DND-41 (cell line): ENCODE measurements around the gene EFNA3.

Source experiments
- ATAC-seq: fragments of 200-7000 bp; cut with Tn5 transposase; 3 replicates; pipeline ENCODE4 v1.9.1; 2021; ENCODE audit warnings: low read depth; ENCODE audit not compliant: insufficient read depth
- DNase-seq: peaks from one replicate; pipeline ENCODE4 v3.0.0-alpha.2; 2020
- H2AFZ ChIP-seq: 2 replicates; pipeline ENCODE4 v1.6.0; 2012; ENCODE audit warnings: low read depth, low read length
- H3K27ac ChIP-seq: 2 replicates; pipeline ENCODE4 v1.5.1; 2012; ENCODE audit warnings: low read length, inconsistent platforms
- H3K27me3 ChIP-seq: fragments of 200-600 bp; sonication (generic); 2 replicates; pipeline ENCODE4 v1.6.0; 2012; ENCODE audit warnings: low read length, mild to moderate bottlenecking, inconsistent platforms; ENCODE audit not compliant: insufficient read depth, poor library complexity
- H3K36me3 ChIP-seq: 2 replicates; pipeline ENCODE4 v1.5.1; 2012; ENCODE audit warnings: low read length, inconsistent platforms; ENCODE audit not compliant: insufficient read depth
- H3K4me1 ChIP-seq: 2 replicates; pipeline ENCODE4 v1.5.1; 2012; ENCODE audit warnings: mild to moderate bottlenecking, low read length; ENCODE audit not compliant: insufficient read depth
- H3K4me2 ChIP-seq: 2 replicates; pipeline ENCODE4 v1.6.0; 2012; ENCODE audit warnings: mild to moderate bottlenecking, moderate library complexity, low read length, inconsistent platforms; ENCODE audit not compliant: insufficient read depth
- H3K4me3 ChIP-seq, 2 experiments: fragments of 200-600 bp in 1 of 2; shearing (Covaris generic) in 1 of 2; 2 replicates each; pipeline ENCODE4 v1.5.1; 2012 to 2016; ENCODE audit warnings: inconsistent platforms in 2 of 2, low read length in 2 of 2, mild to moderate bottlenecking in 2 of 2, low read depth in 1 of 2, moderate library complexity in 1 of 2
- H3K79me2 ChIP-seq: 2 replicates; pipeline ENCODE4 v1.6.0; 2012; ENCODE audit warnings: low read length, inconsistent platforms; ENCODE audit not compliant: insufficient read depth
- H3K9ac ChIP-seq: 2 replicates; pipeline ENCODE4 v1.6.0; 2012; ENCODE audit warnings: low read depth, mild to moderate bottlenecking, inconsistent platforms, low read length, moderate library complexity
- H3K9me3 ChIP-seq: 2 replicates; pipeline ENCODE4 v1.5.1; 2012; ENCODE audit warnings: low read length, moderate library complexity, mild to moderate bottlenecking, inconsistent platforms; ENCODE audit not compliant: insufficient read depth, severe bottlenecking
- H4K20me1 ChIP-seq: 2 replicates; pipeline ENCODE4 v1.6.0; 2012; ENCODE audit warnings: low read length; ENCODE audit not compliant: insufficient read depth
- EZH2 ChIP-seq: IDR thresholded peaks from 3 replicates; pipeline ENCODE4 v1.6.1; 2012; ENCODE audit warnings: borderline replicate concordance, low read depth, mild to moderate bottlenecking, moderate library complexity, low read length, inconsistent platforms; ENCODE audit not compliant: severe bottlenecking
- TF ChIP-seq, protein P1 (sequence below): IDR thresholded peaks from 2 replicates; pipeline ENCODE4 v1.5.1; 2012; ENCODE audit warnings: borderline replicate concordance, low read length, moderate library complexity, mild to moderate bottlenecking; ENCODE audit not compliant: poor library complexity, severe bottlenecking; ENCODE audit errors: extremely low read depth

EFNA3 gene

DNA sequence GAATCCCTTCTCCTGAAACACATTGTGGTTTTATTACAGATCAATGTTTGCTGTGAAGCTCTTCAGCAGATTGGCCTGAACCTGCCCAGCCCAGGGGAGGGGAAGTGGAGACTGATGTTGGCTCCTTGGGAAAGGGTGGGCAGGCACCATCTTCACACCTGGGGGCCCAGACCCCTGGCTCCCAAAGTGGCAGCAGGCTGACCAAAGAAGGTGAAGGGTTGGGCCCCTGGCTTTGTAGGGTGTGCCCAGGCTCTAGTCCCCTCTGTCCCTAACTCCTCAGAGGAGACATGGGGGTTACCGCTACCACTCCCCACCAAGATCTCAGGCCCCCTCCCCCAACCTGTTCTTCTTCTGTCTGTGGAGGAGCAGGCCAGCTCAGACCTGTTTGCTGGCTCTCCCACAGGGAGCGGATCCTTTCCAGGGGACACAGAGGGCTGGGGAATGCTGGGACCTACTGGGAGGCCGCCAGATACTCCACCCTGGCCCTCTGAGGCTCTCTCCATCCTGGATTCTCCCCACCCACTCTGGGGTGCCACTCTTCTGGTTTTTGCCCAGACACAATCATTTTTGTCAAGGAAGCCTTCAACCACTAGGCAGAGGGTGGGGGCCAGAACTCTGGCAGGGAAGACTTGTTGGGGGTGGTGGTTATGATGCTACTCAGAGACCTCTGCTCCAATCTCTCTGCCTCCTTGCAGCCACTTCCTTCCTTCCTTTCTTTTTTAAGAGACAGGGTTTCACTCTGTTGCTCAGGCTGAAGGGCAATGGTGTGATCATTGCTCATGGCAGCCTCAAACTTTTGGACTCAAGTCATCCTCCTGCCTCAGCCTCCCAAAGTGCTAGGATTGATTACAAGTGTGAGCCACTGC, 5.0 kb upstream of the EFNA3 start:
- peaks cover 22% of the 10 kb centered on the region for H3K27me3 ChIP-seq
- ATAC-seq: peak; percentile 52
- H3K36me3 ChIP-seq: peaks cover 8% of the 10 kb centered on the region; the same call in 1 of the 2 replicates
- peak; percentile 30 for DNase-seq
- no peak overlapping the region for H3K4me2 ChIP-seq
- no peak overlapping the region for H3K4me3 ChIP-seq
- no peaks in the 10 kb centered on the region for H3K9me3 ChIP-seq
- no peaks in the 10 kb centered on the region for H3K79me2 ChIP-seq
- H3K27ac ChIP-seq: no peak overlapping the region
- no peak overlapping the region for H2AFZ ChIP-seq
- no peak overlapping the region for H3K9ac ChIP-seq
- peaks cover 10% of the 10 kb centered on the region for H4K20me1 ChIP-seq
- TF ChIP-seq, protein P1, sequence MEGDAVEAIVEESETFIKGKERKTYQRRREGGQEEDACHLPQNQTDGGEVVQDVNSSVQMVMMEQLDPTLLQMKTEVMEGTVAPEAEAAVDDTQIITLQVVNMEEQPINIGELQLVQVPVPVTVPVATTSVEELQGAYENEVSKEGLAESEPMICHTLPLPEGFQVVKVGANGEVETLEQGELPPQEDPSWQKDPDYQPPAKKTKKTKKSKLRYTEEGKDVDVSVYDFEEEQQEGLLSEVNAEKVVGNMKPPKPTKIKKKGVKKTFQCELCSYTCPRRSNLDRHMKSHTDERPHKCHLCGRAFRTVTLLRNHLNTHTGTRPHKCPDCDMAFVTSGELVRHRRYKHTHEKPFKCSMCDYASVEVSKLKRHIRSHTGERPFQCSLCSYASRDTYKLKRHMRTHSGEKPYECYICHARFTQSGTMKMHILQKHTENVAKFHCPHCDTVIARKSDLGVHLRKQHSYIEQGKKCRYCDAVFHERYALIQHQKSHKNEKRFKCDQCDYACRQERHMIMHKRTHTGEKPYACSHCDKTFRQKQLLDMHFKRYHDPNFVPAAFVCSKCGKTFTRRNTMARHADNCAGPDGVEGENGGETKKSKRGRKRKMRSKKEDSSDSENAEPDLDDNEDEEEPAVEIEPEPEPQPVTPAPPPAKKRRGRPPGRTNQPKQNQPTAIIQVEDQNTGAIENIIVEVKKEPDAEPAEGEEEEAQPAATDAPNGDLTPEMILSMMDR: no peak
- TF ChIP-seq EZH2: no peak
- peaks cover 4% of the 10 kb centered on the region for H3K4me1 ChIP-seq

DNA sequence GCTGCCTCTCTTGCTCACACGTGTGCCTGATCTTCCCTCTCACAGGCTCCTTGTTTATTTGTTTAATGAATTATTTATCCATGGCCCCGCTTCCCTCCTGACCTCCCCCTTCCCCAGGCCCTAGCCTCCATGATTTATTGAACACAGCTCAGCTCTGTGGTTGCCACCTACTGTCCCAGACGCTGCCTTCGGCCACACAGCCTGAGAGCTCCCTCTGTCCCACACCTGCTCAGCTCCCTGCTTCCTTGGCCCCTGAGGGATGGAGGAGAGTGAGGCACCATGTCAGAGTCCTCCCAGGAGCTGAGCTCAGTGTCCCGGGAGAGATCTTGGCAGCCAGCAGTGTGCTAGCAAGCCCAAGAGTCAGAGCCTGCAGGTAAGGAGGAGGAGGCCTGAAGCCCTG, 3.1 kb upstream of the EFNA3 start:
- Histone ChIP-seq H2AFZ (no peak overlapping the region), H4K20me1 (peaks cover 22% of the 10 kb centered on the region), H3K9me3 (no peaks in the 10 kb centered on the region), H3K9ac (no peak overlapping the region), H3K4me3 (no peak overlapping the region), H3K27ac (no peak overlapping the region), H3K4me1 (peaks cover 23% of the 10 kb centered on the region), H3K36me3 (no peaks in the 10 kb centered on the region), H3K4me2 (no peak overlapping the region), H3K27me3 (peaks cover 41% of the 10 kb centered on the region), H3K79me2 (no peaks in the 10 kb centered on the region)
- no peak for DNase-seq
- ATAC-seq: no peak
- TF ChIP-seq, protein P1: no peak
- no peak for TF ChIP-seq EZH2

GRCh38 chr1:155076371-155076770, 2.3 kb upstream of the EFNA3 start:
- Histone ChIP-seq H3K9ac (no peak overlapping the region), H3K4me2 (no peak overlapping the region), H3K27me3 (peaks cover 49% of the 10 kb centered on the region), H3K27ac (no peak overlapping the region), H3K79me2 (no peaks in the 10 kb centered on the region), H4K20me1 (peaks cover 27% of the 10 kb centered on the region), H3K9me3 (no peaks in the 10 kb centered on the region), H3K36me3 (no peaks in the 10 kb centered on the region), H3K4me1 (peaks cover 31% of the 10 kb centered on the region), H2AFZ (no peak overlapping the region), H3K4me3 (no peak overlapping the region)
- DNase-seq (no peak), ATAC-seq (no peak)
- no peak for TF ChIP-seq EZH2
- TF ChIP-seq, protein P1: no peak
